Thyroid gland (tissue), 4 donors: ENCODE measurements around the gene CAMKK1.

ENCODE experiments used
- CTCF ChIP-seq, 6 experiments: fragments of 200-600 bp in 3 of 6; fragments of 450-650 bp in 3 of 6; sonication (generic) in 3 of 6; IDR thresholded peaks; one replicate each; pipeline ENCODE4 v1.5.1; 2016 to 2019; ENCODE audit warnings: antibody characterized with exemption in 6 of 6, mild to moderate bottlenecking in 2 of 6, inconsistent platforms in 1 of 6, moderate library complexity in 1 of 6
- POLR2A ChIP-seq, 2 donors: fragments of 450-650 bp; IDR thresholded peaks; one replicate each; pipeline ENCODE4 v1.6.1; 2017; ENCODE audit warnings: antibody characterized with exemption in 2 of 2, mild to moderate bottlenecking in 2 of 2, moderate library complexity in 1 of 2

GRCh38 chr17:3940965-3941698 is 48.3 kb upstream of the CAMKK1 start:
- TF ChIP-seq CTCF (IDR thresholded peaks at IDR 0.05) (no peak), POLR2A (IDR thresholded peaks at IDR 0.05) (no peak)
